Keratinocyte (primary cell): ENCODE data around the gene SMCO4. TPM values are rescaled to one million over a fixed set of nuclear protein-coding genes. Genes with fewer than 3 reads are reported as not detected.

ENCODE experiments used
- DNase-seq: peaks from one replicate; pipeline ENCODE4 v3.0.0-alpha.2; 2011; ENCODE audit warnings: low read depth, missing footprints, low spot score
- FAIRE-seq: peaks from 2 replicates; lab custom pipeline; 2011; peaks lifted over from hg19 to GRCh38; lab: Jason Lieb, UNC
- H2AFZ ChIP-seq: 2 replicates; pipeline ENCODE4 v1.6.0; 2012; ENCODE audit warnings: low read length, control low read depth, inconsistent platforms; ENCODE audit not compliant: control insufficient read depth
- H3K27ac ChIP-seq: 2 replicates; pipeline ENCODE4 v1.5.1; 2011; ENCODE audit warnings: low read length; ENCODE audit not compliant: control insufficient read depth, insufficient read depth
- H3K27me3 ChIP-seq: 3 replicates; pipeline ENCODE4 v1.6.0; 2011; ENCODE audit warnings: low read length; ENCODE audit not compliant: control insufficient read depth, insufficient read depth; ENCODE audit errors: extremely low read depth
- H3K36me3 ChIP-seq, 2 experiments: 2 replicates in 1 of 2; 3 replicates in 1 of 2; pipeline ENCODE4 v1.5.1; 2011; ENCODE audit warnings: low read length in 2 of 2, mild to moderate bottlenecking in 1 of 2; ENCODE audit not compliant: control insufficient read depth in 2 of 2, insufficient read depth in 2 of 2; ENCODE audit errors: extremely low read depth in 1 of 2
- H3K4me1 ChIP-seq: 3 replicates; pipeline ENCODE4 v1.5.1; 2011; ENCODE audit warnings: low read length; ENCODE audit not compliant: control insufficient read depth, insufficient read depth; ENCODE audit errors: extremely low read depth
- H3K4me2 ChIP-seq: 3 replicates; pipeline ENCODE4 v1.6.0; 2011; ENCODE audit warnings: low read depth, low read length; ENCODE audit not compliant: control insufficient read depth, insufficient read depth; ENCODE audit errors: extremely low read depth
- H3K4me3 ChIP-seq, 3 experiments: fragments of 200-600 bp in 1 of 3; sonication (generic) in 1 of 3; 2 replicates in 2 of 3; 3 replicates in 1 of 3; pipeline ENCODE4 v1.5.1; 2011 to 2016; ENCODE audit warnings: low read length in 3 of 3, mild to moderate bottlenecking in 3 of 3, control low read depth in 2 of 3, inconsistent platforms in 1 of 3, low read depth in 1 of 3, mixed read lengths in 1 of 3, mixed run types in 1 of 3, moderate library complexity in 1 of 3; ENCODE audit not compliant: control insufficient read depth in 2 of 3, insufficient read depth in 2 of 3; ENCODE audit errors: extremely low read depth in 1 of 3
- H3K79me2 ChIP-seq: 2 replicates; pipeline ENCODE4 v1.6.0; 2012; ENCODE audit warnings: low read length; ENCODE audit not compliant: control insufficient read depth, insufficient read depth
- H3K9ac ChIP-seq: 3 replicates; pipeline ENCODE4 v1.6.0; 2011; ENCODE audit warnings: low read length; ENCODE audit not compliant: control insufficient read depth, insufficient read depth; ENCODE audit errors: extremely low read depth
- H3K9me1 ChIP-seq: 3 replicates; pipeline ENCODE4 v1.6.0; 2011; ENCODE audit warnings: low read length; ENCODE audit not compliant: control insufficient read depth, insufficient read depth; ENCODE audit errors: extremely low read depth
- H3K9me3 ChIP-seq: 2 replicates; pipeline ENCODE4 v1.5.1; 2012; ENCODE audit warnings: low read depth, low read length; ENCODE audit not compliant: control insufficient read depth
- H4K20me1 ChIP-seq: 3 replicates; pipeline ENCODE4 v1.6.0; 2011; ENCODE audit warnings: low read length; ENCODE audit not compliant: control insufficient read depth, insufficient read depth; ENCODE audit errors: extremely low read depth
- EZH2 ChIP-seq: IDR thresholded peaks from one replicate; pipeline ENCODE4 v1.6.1; 2012; ENCODE audit warnings: inconsistent platforms, mild to moderate bottlenecking, low read length, moderate library complexity
- dilution Hi-C: fragments of 300-500 bp; cut with MboI; formaldehyde crosslinking; loops from one replicate; pipeline ENCODE4 v1.7.0; 2020; ENCODE audit warnings: low sequenced_read_pairs; ENCODE audit not compliant: extremely low pct_ligation_motif_present
- polyA plus RNA-seq, 5 experiments: library from polyadenylated mRNA; depleted of rRNA in 3 of 5; stranded (reverse) in 3 of 5; stranded (forward) in 1 of 5; unstranded in 1 of 5; fragments of >200 nt; gene quantifications; 1 replicate in 1 of 5; 2 replicates in 3 of 5; 3 replicates in 1 of 5; pipeline versions ENCODE4 v1.2.1 to v1.2.3, GENCODE V29; 2011 to 2012; ENCODE audit warnings: missing spikeins in 2 of 5, low read depth in 1 of 5, low replicate concordance in 1 of 5
- TF ChIP-seq, protein P1 (sequence below), 3 experiments: IDR thresholded peaks in 1 of 3; conservative IDR thresholded peaks in 1 of 3; optimal IDR thresholded peaks in 1 of 3; 2 replicates in 2 of 3; 3 replicates in 1 of 3; pipeline versions ENCODE3 to v1.5.1; 2011; ENCODE audit warnings: low read length in 3 of 3, mild to moderate bottlenecking in 3 of 3, moderate library complexity in 2 of 3, control low read depth in 1 of 3, inconsistent platforms in 1 of 3; ENCODE audit not compliant: insufficient read depth in 2 of 3; ENCODE audit errors: extremely low read depth in 1 of 3

Gene SMCO4
- polyA plus RNA-seq, 1 donor (not counting 4 experiments of a cell fraction or from before 2014, with no cell fraction given) = 1.5 TPM

DNA sequence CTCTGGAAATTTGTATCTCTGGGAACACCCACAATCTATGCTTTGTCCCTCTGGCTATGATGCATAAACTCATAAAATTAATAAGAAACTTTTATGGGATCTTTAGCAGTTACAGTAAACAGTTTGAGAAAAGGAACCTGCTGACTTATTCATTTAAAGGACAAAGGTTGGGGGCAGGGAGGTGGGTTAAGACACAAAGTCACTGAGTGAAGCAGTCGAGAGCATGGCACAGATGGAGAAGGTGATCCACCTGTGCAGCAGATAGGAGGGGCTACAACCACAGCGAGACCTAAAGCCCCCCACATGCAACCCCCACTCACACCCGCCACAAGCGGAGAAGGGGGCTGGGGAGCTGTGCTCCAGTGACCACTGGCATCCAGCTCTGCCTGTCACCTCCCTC, 45.0 kb downstream of the SMCO4 start:
- Histone ChIP-seq H3K9ac (no peak overlapping the region), H3K36me3 (no peaks in the 10 kb centered on the region), H3K27me3 (no peaks in the 10 kb centered on the region), H3K4me3 (no peak overlapping the region), H3K27ac (no peak overlapping the region), H4K20me1 (no peaks in the 10 kb centered on the region), H3K79me2 (no peaks in the 10 kb centered on the region), H2AFZ (no peak overlapping the region), H3K9me3 (no peaks in the 10 kb centered on the region), H3K4me1 (no peaks in the 10 kb centered on the region), H3K9me1 (no peaks in the 10 kb centered on the region), H3K4me2 (no peak overlapping the region)
- no peak for FAIRE-seq
- DNase-seq = no peak
- dilution Hi-C loops = no loop called here
- TF ChIP-seq EZH2 = no peak
- TF ChIP-seq, protein P1, sequence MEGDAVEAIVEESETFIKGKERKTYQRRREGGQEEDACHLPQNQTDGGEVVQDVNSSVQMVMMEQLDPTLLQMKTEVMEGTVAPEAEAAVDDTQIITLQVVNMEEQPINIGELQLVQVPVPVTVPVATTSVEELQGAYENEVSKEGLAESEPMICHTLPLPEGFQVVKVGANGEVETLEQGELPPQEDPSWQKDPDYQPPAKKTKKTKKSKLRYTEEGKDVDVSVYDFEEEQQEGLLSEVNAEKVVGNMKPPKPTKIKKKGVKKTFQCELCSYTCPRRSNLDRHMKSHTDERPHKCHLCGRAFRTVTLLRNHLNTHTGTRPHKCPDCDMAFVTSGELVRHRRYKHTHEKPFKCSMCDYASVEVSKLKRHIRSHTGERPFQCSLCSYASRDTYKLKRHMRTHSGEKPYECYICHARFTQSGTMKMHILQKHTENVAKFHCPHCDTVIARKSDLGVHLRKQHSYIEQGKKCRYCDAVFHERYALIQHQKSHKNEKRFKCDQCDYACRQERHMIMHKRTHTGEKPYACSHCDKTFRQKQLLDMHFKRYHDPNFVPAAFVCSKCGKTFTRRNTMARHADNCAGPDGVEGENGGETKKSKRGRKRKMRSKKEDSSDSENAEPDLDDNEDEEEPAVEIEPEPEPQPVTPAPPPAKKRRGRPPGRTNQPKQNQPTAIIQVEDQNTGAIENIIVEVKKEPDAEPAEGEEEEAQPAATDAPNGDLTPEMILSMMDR (optimal IDR thresholded peaks at IDR 0.05 in 1 of 3, IDR thresholded peaks at IDR 0.05 in 1 of 3, conservative IDR thresholded peaks at IDR 0.05 in 1 of 3; ENCODE audit: extremely low read depth in 1 of 3, insufficient read depth in 2 of 3, low read length in 3 of 3) = no peak

DNA sequence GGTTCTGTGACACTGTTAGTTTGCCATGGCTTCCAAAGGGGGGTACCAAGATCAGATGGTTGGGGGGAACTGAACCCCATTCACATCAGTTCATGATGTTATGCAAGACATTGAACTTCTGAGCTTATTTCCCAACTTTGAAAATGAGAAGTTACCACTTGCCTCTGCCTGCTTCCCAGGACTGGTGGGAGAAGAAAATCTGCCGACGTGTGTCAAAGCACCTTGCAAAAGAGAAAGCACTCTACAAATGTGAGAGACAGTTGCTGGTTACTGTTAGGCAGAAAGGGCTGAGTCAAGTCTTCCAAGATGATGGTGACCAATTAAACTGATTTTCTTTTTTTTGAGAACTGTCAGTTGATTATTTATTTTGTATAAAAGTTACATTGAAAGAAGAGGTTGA, 45.6 kb downstream of the SMCO4 start:
- no peak overlapping the region for H3K4me2 ChIP-seq
- no peaks in the 10 kb centered on the region for H3K36me3 ChIP-seq
- no peaks in the 10 kb centered on the region for H3K79me2 ChIP-seq
- no peak for DNase-seq
- dilution Hi-C loops = no loop called here
- H3K27ac ChIP-seq = no peak overlapping the region
- TF ChIP-seq, protein P1 (optimal IDR thresholded peaks at IDR 0.05 in 1 of 3, IDR thresholded peaks at IDR 0.05 in 1 of 3, conservative IDR thresholded peaks at IDR 0.05 in 1 of 3; ENCODE audit: extremely low read depth in 1 of 3, insufficient read depth in 2 of 3, low read length in 3 of 3) = no peak
- no peak for TF ChIP-seq EZH2
- H2AFZ ChIP-seq = no peak overlapping the region
- no peaks in the 10 kb centered on the region for H3K4me1 ChIP-seq
- H3K9ac ChIP-seq = no peak overlapping the region
- no peaks in the 10 kb centered on the region for H4K20me1 ChIP-seq
- H3K9me1 ChIP-seq = no peaks in the 10 kb centered on the region
- no peaks in the 10 kb centered on the region for H3K27me3 ChIP-seq
- H3K4me3 ChIP-seq = no peak overlapping the region
- no peak for FAIRE-seq
- no peaks in the 10 kb centered on the region for H3K9me3 ChIP-seq
